LNCaP clone FGC (cell line): ENCODE results near the gene TPTE.
"Not testable (repeated sequence)": the region's sequence is repeated elsewhere in the genome, so short reads cannot be mapped to it uniquely, and the experiment has no call there.

Experiments
- DNase-seq: peaks from one replicate; pipeline ENCODE4 v3.0.0-alpha.2; 2011; ENCODE audit warnings: low read depth
- H3K4me3 ChIP-seq: 2 replicates; pipeline ENCODE4 v1.5.1; 2011; ENCODE audit warnings: mild to moderate bottlenecking, low read depth, low read length, control low read depth
- CTCF ChIP-seq: IDR thresholded peaks from 2 replicates; pipeline ENCODE4 v1.5.1; 2012; ENCODE audit warnings: mild to moderate bottlenecking; ENCODE audit not compliant: control insufficient read depth, insufficient read depth; ENCODE audit errors: extremely low read depth

The TPTE gene

GRCh38 chr21:10639123-10639522, 117.7 kb downstream of the TPTE start:
- no peak for DNase-seq
- TF ChIP-seq CTCF: no peak
- no peak overlapping the region for H3K4me3 ChIP-seq

GRCh38 chr21:10639746-10640145, 118.4 kb downstream of the TPTE start:
- H3K4me3 ChIP-seq, DNase-seq: not testable (repeated sequence)

GRCh38 chr21:10640446-10640845, 119.1 kb downstream of the TPTE start:
- no peak overlapping the region for H3K4me3 ChIP-seq
- no peak for DNase-seq
- no peak for TF ChIP-seq CTCF

GRCh38 chr21:10641107-10641506, 119.7 kb downstream of the TPTE start:
- TF ChIP-seq CTCF: no peak
- H3K4me3 ChIP-seq: no peak overlapping the region

GRCh38 chr21:10645667-10646066, 124.3 kb downstream of the TPTE start:
- not testable (repeated sequence) for H3K4me3 ChIP-seq

More at GRCh38 chr21:10641107-10641506, 119.7 kb downstream of the TPTE start:
- no peak for DNase-seq

GRCh38 chr21:10649350-10650149, 128.2 kb downstream of the TPTE start:
- not testable (repeated sequence) for DNase-seq, H3K4me3 ChIP-seq

More at GRCh38 chr21:10645667-10646066, 124.3 kb downstream of the TPTE start:
- DNase-seq: not testable (repeated sequence)

- not testable (repeated sequence) for DNase-seq
Measured at GRCh38 chr21:10650297-10650696, 128.9 kb downstream of the TPTE start.

More at GRCh38 chr21:10650297-10650696, 128.9 kb downstream of the TPTE start:
- H3K4me3 ChIP-seq: not testable (repeated sequence)
- peak; percentile 58 for TF ChIP-seq CTCF
